ENCODE measurements around the gene CLIC3.

The CLIC3 gene

GRCh38 chr9:137031904-137032640, 35.7 kb upstream of the CLIC3 start, which contains the start of gene FUT7:
Gene FUT7 (minus strand): TSS chr9:137032088. CDS start chr9:137031991, 97 bp downstream.
- ChIA-PET CTCF (interaction anchor here (0.7 to 9.4 kb wide), 8 partner anchors 15 to 205 kb away, joined by 3 to 202 read pairs (median 8); partner anchors contain the start of genes AJM1, C8G, FBXW5 and NPDC1), POLR2A (interaction anchor here (0.6 kb wide), 1 partner anchor 38 kb away, joined by 5 read pairs; the partner anchor contains the start of gene SAPCD2)
- no peak for DNase-seq (ENCODE audit: extremely low spot score)
- TF ChIP-seq CTCF (IDR thresholded peaks at IDR 0.05; ENCODE audit: control extremely low read depth, extremely low read depth, low read depth, missing control alignments): no peak

GRCh38 chr9:137030538-137031527, 34.5 kb upstream of the CLIC3 start:
- POLR2A ChIA-PET: no interaction called here
- TF ChIP-seq CTCF (IDR thresholded peaks at IDR 0.05; ENCODE audit: control extremely low read depth, extremely low read depth, low read depth, missing control alignments): no peak
- DNase-seq (ENCODE audit: extremely low spot score): no peak
- CTCF ChIA-PET: interaction anchor here (1.3 to 9.4 kb wide), 20 partner anchors 9 to 259 kb away, joined by 3 to 202 read pairs (median 8); partner anchors contain the start of genes AJM1, C8G, FBXW5 and MAN1B1

GRCh38 chr9:137030006-137030405, 33.6 kb upstream of the CLIC3 start:
- no peak for TF ChIP-seq CTCF (IDR thresholded peaks at IDR 0.05; ENCODE audit: control extremely low read depth, extremely low read depth, low read depth, missing control alignments)
- CTCF ChIA-PET: interaction anchor here (0.6 to 9.4 kb wide), 64 partner anchors 9 to 939 kb away, joined by 3 to 202 read pairs (median 6); partner anchors contain the start of genes AJM1, CLIC3, MAN1B1 and NPDC1
- DNase-seq (ENCODE audit: extremely low spot score): no peak
- POLR2A ChIA-PET: no interaction called here

GRCh38 chr9:137029058-137029936, 32.9 kb upstream of the CLIC3 start:
- CTCF ChIA-PET: interaction anchor here (0.6 to 9.4 kb wide), 71 partner anchors 9 to 939 kb away, joined by 3 to 202 read pairs (median 6); partner anchors contain the start of genes AJM1, CLIC3, MAN1B1 and NPDC1
- POLR2A ChIA-PET: no interaction called here
- DNase-seq (ENCODE audit: extremely low spot score): peak; percentile 83
- TF ChIP-seq CTCF (IDR thresholded peaks at IDR 0.05; ENCODE audit: control extremely low read depth, extremely low read depth, low read depth, missing control alignments): peak; percentile 98

- POLR2A ChIA-PET: no interaction called here
- peak; percentile 78 for TF ChIP-seq CTCF (IDR thresholded peaks at IDR 0.05; ENCODE audit: control extremely low read depth, extremely low read depth, low read depth, missing control alignments)
- CTCF ChIA-PET: interaction anchor here (0.8 to 9.4 kb wide), 60 partner anchors 9 to 322 kb away, joined by 3 to 202 read pairs (median 6); partner anchors contain the start of genes AJM1, CLIC3, MAN1B1 and NPDC1
- DNase-seq (ENCODE audit: extremely low spot score): peak; percentile 83
Measured at GRCh38 chr9:137028263-137029057, 32.1 kb upstream of the CLIC3 start.

All from GM10248 (cell line).